ENCODE results near the gene HCN2. TPM values are rescaled to one million over a fixed set of nuclear protein-coding genes. Genes with fewer than 3 reads are reported as not detected.

HCN2 gene
- total and polyA plus RNA-seq, 10 of the 15 experiments (the other 5 are each of a cell fraction or from before 2014, with no cell fraction given) = 0.01 to 0.54 (median 0.08) TPM; not detected in 4

DNA sequence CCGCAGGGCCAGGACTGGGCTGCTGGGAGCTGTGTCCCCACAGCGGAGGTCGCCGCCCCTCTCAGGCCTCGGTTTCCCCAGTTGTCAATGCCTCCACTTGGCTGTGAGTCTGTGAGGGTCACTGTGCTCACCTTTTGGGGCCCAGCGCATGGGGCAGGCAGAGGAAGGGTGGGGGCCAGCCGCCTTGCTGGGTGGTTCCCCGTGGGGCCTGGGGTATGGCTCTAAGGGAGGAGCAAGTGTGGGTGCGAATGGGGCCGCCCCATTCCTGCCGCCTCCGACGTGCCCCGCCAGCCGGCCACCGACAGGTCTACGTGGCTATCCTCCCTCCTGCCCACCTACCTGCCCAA, 49.2 kb downstream of the HCN2 start:
- Histone ChIP-seq H2AFZ (ENCODE audit: control insufficient read depth, low read depth, low read length) (no peak overlapping the region), H3K36me3 (ENCODE audit: control insufficient read depth in 2 of 2, insufficient read depth in 2 of 2, low read length in 1 of 2) (no peaks in the 10 kb centered on the region), H3K4me3 (no peak overlapping the region; the same call in 1 of the 2 replicates), H3K79me2 (ENCODE audit: control insufficient read depth, insufficient read depth, low read length) (peaks cover 3% of the 10 kb centered on the region; the same call in 1 of the 2 replicates), H3K9me3 (replicated peaks; ENCODE audit: control insufficient read depth, insufficient read depth, low read length) (no peaks in the 10 kb centered on the region), H3K4me1 (ENCODE audit: control insufficient read depth, insufficient read depth, low read length) (peaks cover 30% of the 10 kb centered on the region), H3K27me3 (replicated peaks in 1 of 2; ENCODE audit: control insufficient read depth in 2 of 2, insufficient read depth in 2 of 2, low read length in 1 of 2) (no peaks in the 10 kb centered on the region), H3K27ac (ENCODE audit: control insufficient read depth, insufficient read depth) (no peak overlapping the region), H3K9ac (ENCODE audit: control insufficient read depth, insufficient read depth, low read length) (no peak overlapping the region), H4K20me1 (ENCODE audit: control insufficient read depth, insufficient read depth) (no peaks in the 10 kb centered on the region), H3K4me2 (ENCODE audit: control insufficient read depth, insufficient read depth) (peak overlapping the region; percentile 93)
- ChIA-PET SMC1A (ENCODE audit: uncharacterized antibody, unreplicated experiment) (no interaction called here), POLR2A (no interaction called here), RAD21 (ENCODE audit: unreplicated experiment) (no interaction called here), CTCF (no interaction called here)
- FAIRE-seq (no peak), ATAC-seq (no peak), DNase-seq (ENCODE audit: low read depth, low spot score) (no peak)
- no TSS peak for BruUV-seq (replicated peaks)
- WGBS (ENCODE audit: insufficient coverage, insufficient replicate concordance, low lambda C conversion rate, missing lambda C conversion rate) = 60% methylated on average over 16 of the region's 17 CpGs
- in situ Hi-C loops (cut with MboI) = no loop called here
- intact Hi-C loops (cut with micrococcal nuclease; ENCODE audit: unreplicated experiment) = no loop called here
- TF ChIP-seq ESRRA (IDR thresholded peaks at IDR 0.05; ENCODE audit: low read length) = no peak
- TF ChIP-seq NR2C1 (IDR thresholded peaks at IDR 0.05) = no peak
- TF ChIP-seq MXI1 (IDR thresholded peaks at IDR 0.05; ENCODE audit: low read depth, low read length) = no peak

DNA sequence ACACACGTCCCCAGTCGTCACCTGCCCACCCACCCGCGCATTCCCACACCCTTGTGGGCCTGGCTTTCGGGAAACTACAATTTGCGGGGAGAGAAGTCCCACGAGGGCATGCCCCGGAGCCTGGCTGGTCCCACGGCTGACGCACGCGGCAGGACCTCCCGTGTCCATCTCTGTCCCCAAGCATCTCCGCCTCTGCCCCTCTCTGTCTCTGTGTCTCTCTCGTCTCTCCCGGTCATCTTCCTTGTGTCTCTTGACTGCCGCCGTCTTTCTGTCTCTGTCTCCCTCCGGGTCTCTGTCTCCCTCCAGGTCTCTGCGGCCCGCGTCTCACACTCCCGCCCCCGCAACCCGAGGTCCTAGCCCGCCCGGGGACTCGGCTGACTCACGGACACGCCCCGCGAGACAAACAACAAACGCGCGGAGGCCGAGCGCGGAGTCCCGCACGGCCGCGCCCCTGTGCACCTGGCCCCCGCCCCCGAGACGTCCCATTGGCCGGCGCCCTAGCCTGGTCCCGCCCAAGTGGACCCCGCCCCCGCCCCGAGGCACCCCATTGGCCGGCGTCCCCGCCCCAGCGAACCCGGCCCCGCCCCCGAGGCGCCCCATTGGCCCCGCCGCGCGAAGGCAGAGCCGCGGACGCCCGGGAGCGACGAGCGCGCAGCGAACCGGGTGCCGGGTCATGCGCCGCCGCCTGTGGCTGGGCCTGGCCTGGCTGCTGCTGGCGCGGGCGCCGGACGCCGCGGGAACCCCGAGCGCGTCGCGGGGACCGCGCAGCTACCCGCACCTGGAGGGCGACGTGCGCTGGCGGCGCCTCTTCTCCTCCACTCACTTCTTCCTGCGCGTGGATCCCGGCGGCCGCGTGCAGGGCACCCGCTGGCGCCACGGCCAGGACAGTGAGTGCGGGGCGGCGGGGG, 49.8 kb downstream of the HCN2 start, which contains the start of gene FGF22:
Gene FGF22 (plus strand): TSS at position 627 of the 908 bp plus-strand sequence. CDS start 47 bp downstream, at position 674.
- Histone ChIP-seq H3K9me3 (replicated peaks; ENCODE audit: control insufficient read depth, insufficient read depth, low read length) (no peaks in the 10 kb centered on the region), H3K4me2 (ENCODE audit: control insufficient read depth, insufficient read depth) (peak within 1 kb of the TSS; percentile 93), H3K27me3 (replicated peaks in 1 of 2; ENCODE audit: control insufficient read depth in 2 of 2, insufficient read depth in 2 of 2, low read length in 1 of 2) (no peaks in the 10 kb centered on the region), H3K36me3 (ENCODE audit: control insufficient read depth in 2 of 2, insufficient read depth in 2 of 2, low read length in 1 of 2) (no peaks in the 10 kb centered on the region; a peak in 1 of 4 replicates), H3K4me1 (ENCODE audit: control insufficient read depth, insufficient read depth, low read length) (peaks cover 24% of the 10 kb centered on the region), H3K27ac (ENCODE audit: control insufficient read depth, insufficient read depth) (no peak within 1 kb of the TSS), H3K9ac (ENCODE audit: control insufficient read depth, insufficient read depth, low read length) (no peak within 1 kb of the TSS), H4K20me1 (ENCODE audit: control insufficient read depth, insufficient read depth) (no peaks in the 10 kb centered on the region), H2AFZ (ENCODE audit: control insufficient read depth, low read depth, low read length) (peak within 1 kb of the TSS; percentile 71), H3K79me2 (ENCODE audit: control insufficient read depth, insufficient read depth, low read length) (no peaks in the 10 kb centered on the region), H3K4me3 (peak within 1 kb of the TSS; percentile 44; the same call in 1 of the 2 replicates)
- ChIA-PET SMC1A (ENCODE audit: uncharacterized antibody, unreplicated experiment) (no interaction called here), RAD21 (ENCODE audit: unreplicated experiment) (no interaction called here), CTCF (no interaction called here), POLR2A (no interaction called here)
- DNase-seq (ENCODE audit: low read depth, low spot score) (no peak), FAIRE-seq (no peak), ATAC-seq (peak; percentile 91)
- WGBS (ENCODE audit: insufficient coverage, insufficient replicate concordance, low lambda C conversion rate, missing lambda C conversion rate) = 4% methylated on average over 73 of the region's 109 CpGs
- in situ Hi-C loops (cut with MboI) (no loop called here), intact Hi-C loops (cut with micrococcal nuclease; ENCODE audit: unreplicated experiment) (no loop called here)
- BruUV-seq (replicated peaks) = no TSS peak
- TF ChIP-seq CBX5 (IDR thresholded peaks at IDR 0.05; ENCODE audit: low read depth) (no peak), MTA2 (IDR thresholded peaks at IDR 0.05; ENCODE audit: low read depth) (no peak), SP1 (IDR thresholded peaks at IDR 0.05; ENCODE audit: low read depth, low read length) (peak; percentile 68), RAD51 (IDR thresholded peaks at IDR 0.05) (no peak), BACH1 (IDR thresholded peaks at IDR 0.05; ENCODE audit: borderline replicate concordance) (peak; percentile 19), BHLHE40 (IDR thresholded peaks at IDR 0.05; ENCODE audit: borderline replicate concordance in 1 of 2, low read depth in 2 of 2, low read length in 1 of 2) (0 out of 4 replicates have a peak, but pooled peaks of 1 of the 2 experiments have one; percentile 3), HDGF (IDR thresholded peaks at IDR 0.05) (peak; percentile 35; the same call in 1 of the 2 replicates), SPI1 (IDR thresholded peaks at IDR 0.05; ENCODE audit: borderline replicate concordance, insufficient read depth, low read depth, low read length) (no peak)
- TF ChIP-seq, protein P1, sequence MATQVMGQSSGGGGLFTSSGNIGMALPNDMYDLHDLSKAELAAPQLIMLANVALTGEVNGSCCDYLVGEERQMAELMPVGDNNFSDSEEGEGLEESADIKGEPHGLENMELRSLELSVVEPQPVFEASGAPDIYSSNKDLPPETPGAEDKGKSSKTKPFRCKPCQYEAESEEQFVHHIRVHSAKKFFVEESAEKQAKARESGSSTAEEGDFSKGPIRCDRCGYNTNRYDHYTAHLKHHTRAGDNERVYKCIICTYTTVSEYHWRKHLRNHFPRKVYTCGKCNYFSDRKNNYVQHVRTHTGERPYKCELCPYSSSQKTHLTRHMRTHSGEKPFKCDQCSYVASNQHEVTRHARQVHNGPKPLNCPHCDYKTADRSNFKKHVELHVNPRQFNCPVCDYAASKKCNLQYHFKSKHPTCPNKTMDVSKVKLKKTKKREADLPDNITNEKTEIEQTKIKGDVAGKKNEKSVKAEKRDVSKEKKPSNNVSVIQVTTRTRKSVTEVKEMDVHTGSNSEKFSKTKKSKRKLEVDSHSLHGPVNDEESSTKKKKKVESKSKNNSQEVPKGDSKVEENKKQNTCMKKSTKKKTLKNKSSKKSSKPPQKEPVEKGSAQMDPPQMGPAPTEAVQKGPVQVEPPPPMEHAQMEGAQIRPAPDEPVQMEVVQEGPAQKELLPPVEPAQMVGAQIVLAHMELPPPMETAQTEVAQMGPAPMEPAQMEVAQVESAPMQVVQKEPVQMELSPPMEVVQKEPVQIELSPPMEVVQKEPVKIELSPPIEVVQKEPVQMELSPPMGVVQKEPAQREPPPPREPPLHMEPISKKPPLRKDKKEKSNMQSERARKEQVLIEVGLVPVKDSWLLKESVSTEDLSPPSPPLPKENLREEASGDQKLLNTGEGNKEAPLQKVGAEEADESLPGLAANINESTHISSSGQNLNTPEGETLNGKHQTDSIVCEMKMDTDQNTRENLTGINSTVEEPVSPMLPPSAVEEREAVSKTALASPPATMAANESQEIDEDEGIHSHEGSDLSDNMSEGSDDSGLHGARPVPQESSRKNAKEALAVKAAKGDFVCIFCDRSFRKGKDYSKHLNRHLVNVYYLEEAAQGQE (IDR thresholded peaks at IDR 0.05; ENCODE audit: low read depth, low read length) = no peak
